ENCODE results near the gene ESYT2. TPM values are rescaled to one million over a fixed set of nuclear protein-coding genes. Genes with fewer than 3 reads are reported as not detected.

Gene ESYT2
- total and polyA plus RNA-seq, 7 donors: 27.5 to 63.4 (median 44.0) TPM

DNA sequence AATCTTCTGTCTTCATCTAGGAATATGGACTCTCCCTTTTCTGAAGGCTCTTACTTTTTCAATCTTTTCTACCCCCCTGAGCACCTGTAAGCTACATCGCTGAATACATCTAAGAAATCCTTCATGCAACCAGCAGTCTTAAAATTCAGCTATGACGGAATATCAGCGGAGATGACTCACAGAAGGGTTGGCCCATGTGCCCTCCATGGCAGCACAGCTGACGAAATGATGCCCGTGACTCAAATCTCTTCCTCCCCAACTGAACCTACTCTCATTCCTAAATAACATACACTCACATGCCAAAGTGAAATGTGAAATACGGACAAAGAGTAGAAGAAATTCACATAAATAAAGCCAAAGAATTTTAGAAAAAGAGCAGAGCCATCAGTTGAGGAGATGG lies 94.4 kb downstream of the ESYT2 start:
- peaks cover 9 to 99% of the 10 kb centered on the region in 2 donors for H3K36me3 ChIP-seq (ENCODE audit: insufficient read depth in 1 of 2, low read depth in 1 of 2)
- H3K4me3 ChIP-seq: no peak overlapping the region
- 89 to 91% (median 90%) methylated on average over 6 of the region's 6 CpGs for WGBS, 3 donors
- TF ChIP-seq, protein P1, sequence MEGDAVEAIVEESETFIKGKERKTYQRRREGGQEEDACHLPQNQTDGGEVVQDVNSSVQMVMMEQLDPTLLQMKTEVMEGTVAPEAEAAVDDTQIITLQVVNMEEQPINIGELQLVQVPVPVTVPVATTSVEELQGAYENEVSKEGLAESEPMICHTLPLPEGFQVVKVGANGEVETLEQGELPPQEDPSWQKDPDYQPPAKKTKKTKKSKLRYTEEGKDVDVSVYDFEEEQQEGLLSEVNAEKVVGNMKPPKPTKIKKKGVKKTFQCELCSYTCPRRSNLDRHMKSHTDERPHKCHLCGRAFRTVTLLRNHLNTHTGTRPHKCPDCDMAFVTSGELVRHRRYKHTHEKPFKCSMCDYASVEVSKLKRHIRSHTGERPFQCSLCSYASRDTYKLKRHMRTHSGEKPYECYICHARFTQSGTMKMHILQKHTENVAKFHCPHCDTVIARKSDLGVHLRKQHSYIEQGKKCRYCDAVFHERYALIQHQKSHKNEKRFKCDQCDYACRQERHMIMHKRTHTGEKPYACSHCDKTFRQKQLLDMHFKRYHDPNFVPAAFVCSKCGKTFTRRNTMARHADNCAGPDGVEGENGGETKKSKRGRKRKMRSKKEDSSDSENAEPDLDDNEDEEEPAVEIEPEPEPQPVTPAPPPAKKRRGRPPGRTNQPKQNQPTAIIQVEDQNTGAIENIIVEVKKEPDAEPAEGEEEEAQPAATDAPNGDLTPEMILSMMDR (IDR thresholded peaks at IDR 0.05): no peak
- no peak overlapping the region for H3K27ac ChIP-seq
- no peaks in the 10 kb centered on the region for H3K4me1 ChIP-seq
- intact Hi-C loops (cut with DNase I): no loop called here
- ATAC-seq (peak in 1 of 4 donors; percentile 22), DNase-seq (no peak)
- no peaks in the 10 kb centered on the region for H3K9me3 ChIP-seq
- H3K27me3 ChIP-seq (ENCODE audit: insufficient read depth in 3 of 3, low read length in 2 of 3): no peaks in the 10 kb centered on the region

DNA sequence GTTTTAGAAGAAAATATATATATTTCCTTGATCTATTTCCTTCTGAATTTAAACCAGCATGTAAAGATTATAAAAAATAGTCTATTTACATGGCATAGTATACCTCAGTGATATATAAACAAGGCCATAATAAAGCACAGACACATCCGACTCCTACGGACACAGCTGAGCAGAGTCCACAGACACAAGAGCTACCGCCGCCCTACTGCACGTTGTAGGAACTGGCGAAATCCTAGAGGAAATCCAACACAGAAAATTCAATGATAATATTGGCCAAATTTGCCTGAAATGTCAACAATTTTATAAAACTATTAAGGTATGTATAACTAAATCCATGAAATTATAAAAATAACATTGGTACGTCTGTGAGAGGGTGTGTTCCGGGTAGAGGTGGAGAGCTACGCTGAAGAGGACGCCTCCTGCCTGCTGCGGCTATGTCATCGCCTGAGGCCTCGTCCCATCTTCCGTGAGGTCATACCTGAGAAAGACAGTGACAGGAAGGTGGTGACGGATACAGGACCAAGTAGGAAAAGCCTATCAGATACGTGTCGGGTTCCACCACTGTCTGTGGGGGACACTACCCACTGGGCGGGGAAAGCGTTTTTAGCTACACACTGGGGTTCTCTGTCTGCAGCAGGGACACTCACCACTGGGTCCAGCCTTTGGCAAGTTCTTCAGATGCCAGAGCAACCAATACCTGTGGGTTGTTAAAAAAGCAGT lies 95.4 kb downstream of the ESYT2 start:
- WGBS, 3 donors: 96 to 98% (median 97%) methylated on average over 19 of the region's 19 CpGs
- DNase-seq (no peak), ATAC-seq (no peak)
- H3K4me3 ChIP-seq: no peak overlapping the region
- H3K4me1 ChIP-seq: no peaks in the 10 kb centered on the region
- peaks cover 8 to 92% of the 10 kb centered on the region in 2 donors for H3K36me3 ChIP-seq (ENCODE audit: insufficient read depth in 1 of 2, low read depth in 1 of 2)
- no peaks in the 10 kb centered on the region for H3K9me3 ChIP-seq
- TF ChIP-seq, protein P1 (IDR thresholded peaks at IDR 0.05): no peak
- intact Hi-C loops (cut with DNase I): no loop called here
- no peaks in the 10 kb centered on the region for H3K27me3 ChIP-seq (ENCODE audit: insufficient read depth in 3 of 3, low read length in 2 of 3)
- no peak overlapping the region for H3K27ac ChIP-seq

DNA sequence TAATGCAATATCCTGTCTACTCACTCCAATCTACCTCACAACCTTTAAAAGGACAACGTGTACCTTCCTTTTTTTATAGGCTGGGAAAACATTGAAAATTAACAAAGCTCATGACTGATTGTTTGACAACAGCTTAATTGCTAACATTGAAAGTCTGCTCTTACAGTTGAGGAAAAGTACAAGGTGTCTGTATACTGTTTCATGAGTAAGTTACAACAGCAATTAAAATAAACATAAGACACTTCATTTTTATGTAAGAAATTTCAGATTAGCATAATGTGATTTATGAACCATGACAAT lies 96.1 kb downstream of the ESYT2 start:
- TF ChIP-seq, protein P1 (IDR thresholded peaks at IDR 0.05): no peak
- intact Hi-C loops (cut with DNase I): no loop called here
- H3K4me1 ChIP-seq: no peaks in the 10 kb centered on the region
- no peak for DNase-seq
- H3K27ac ChIP-seq: no peak overlapping the region
- WGBS, 3 donors: 76 to 86% (median 79%) methylated on average over 1 of the region's 1 CpG
- H3K4me3 ChIP-seq: no peak overlapping the region
- no peaks in the 10 kb centered on the region for H3K9me3 ChIP-seq
- ATAC-seq: no peak
- H3K36me3 ChIP-seq (ENCODE audit: insufficient read depth in 1 of 2, low read depth in 1 of 2): peaks cover 8 to 85% of the 10 kb centered on the region in 2 donors
- H3K27me3 ChIP-seq (ENCODE audit: insufficient read depth in 3 of 3, low read length in 2 of 3): no peaks in the 10 kb centered on the region

DNA sequence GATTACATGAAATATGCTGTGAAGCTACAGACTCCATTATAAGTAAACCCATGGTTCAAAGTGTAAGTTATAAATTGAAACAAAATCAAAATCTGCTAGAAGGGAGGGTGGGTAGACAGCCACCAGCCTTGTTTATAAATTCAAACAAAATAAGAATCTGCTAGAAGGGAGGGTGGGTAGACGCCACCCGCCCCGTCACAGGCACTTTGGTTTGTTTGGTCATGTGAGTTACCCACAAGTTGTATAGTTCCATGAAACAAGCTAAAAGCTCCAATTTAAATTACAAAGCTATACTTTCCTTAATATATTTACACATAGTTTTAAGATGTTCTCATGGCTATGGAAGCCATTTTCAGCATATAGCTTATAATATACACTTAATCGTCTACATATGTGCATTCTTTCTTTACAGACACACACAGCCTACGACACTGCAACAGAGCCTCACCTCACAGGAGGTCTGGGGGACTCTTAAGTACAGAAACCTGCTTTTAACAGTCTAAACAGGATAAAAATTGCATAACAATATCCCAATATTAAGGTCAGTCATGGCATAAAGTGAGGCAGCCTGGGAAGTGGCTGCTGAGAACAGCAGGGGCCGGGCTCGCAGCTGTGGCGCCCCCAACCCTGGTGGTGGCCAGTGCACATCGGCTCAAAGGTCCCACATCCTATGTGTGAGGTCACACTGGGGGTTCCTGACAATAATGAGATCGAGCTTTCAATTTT lies 96.7 kb downstream of the ESYT2 start:
- intact Hi-C loops (cut with DNase I): no loop called here
- H3K4me3 ChIP-seq: no peak overlapping the region
- H3K4me1 ChIP-seq: no peaks in the 10 kb centered on the region
- ATAC-seq (no peak), DNase-seq (no peak)
- TF ChIP-seq, protein P1 (IDR thresholded peaks at IDR 0.05): no peak
- WGBS, 3 donors: 85 to 90% (median 89%) methylated on average over 10 of the region's 10 CpGs
- no peaks in the 10 kb centered on the region for H3K27me3 ChIP-seq (ENCODE audit: insufficient read depth in 3 of 3, low read length in 2 of 3)
- H3K36me3 ChIP-seq (ENCODE audit: insufficient read depth in 1 of 2, low read depth in 1 of 2): peaks cover 8 to 80% of the 10 kb centered on the region in 2 donors
- no peak overlapping the region for H3K27ac ChIP-seq
- no peaks in the 10 kb centered on the region for H3K9me3 ChIP-seq

All from psoas muscle (tissue), 8 donors.